ENCODE data around the gene TOR4A. TPM values are rescaled to one million over a fixed set of nuclear protein-coding genes. Genes with fewer than 3 reads are reported as not detected.

The TOR4A gene
- total and polyA plus RNA-seq, 10 of the 15 experiments (the other 5 are each of a cell fraction or from before 2014, with no cell fraction given), result 2.0 to 19.9 (median 3.7) TPM

GRCh38 chr9:137240318-137240840, 37.1 kb upstream of the TOR4A start (continued):
- TF ChIP-seq ZBTB11 (CRISPR knock-in tag; IDR thresholded peaks at IDR 0.05) (no peak), FOXK2 (IDR thresholded peaks at IDR 0.05) (no peak), ZNF24 (IDR thresholded peaks at IDR 0.05) (no peak), NR2F1 (conservative IDR thresholded peaks at IDR 0.05) (peak; percentile 91), BACH1 (IDR thresholded peaks at IDR 0.05; ENCODE audit: borderline replicate concordance) (peak; percentile 98), BHLHE40 (IDR thresholded peaks at IDR 0.05; ENCODE audit: borderline replicate concordance in 1 of 2, low read depth in 2 of 2, low read length in 1 of 2) (peak; percentile 99 to 100), SIX5 (IDR thresholded peaks at IDR 0.05; ENCODE audit: low read depth, low read length, severe bottlenecking) (no peak), HCFC1 (IDR thresholded peaks at IDR 0.05; ENCODE audit: low read length) (no peak), POLR2A (IDR thresholded peaks at IDR 0.05; ENCODE audit: low read depth, low read length) (no peak), SKIL (IDR thresholded peaks at IDR 0.05; ENCODE audit: low read depth, poor library complexity, severe bottlenecking) (no peak), SUPT20H (IDR thresholded peaks at IDR 0.05; ENCODE audit: borderline replicate concordance, control insufficient read depth, low read depth, low read length) (no peak), RAD21 (IDR thresholded peaks at IDR 0.05; ENCODE audit: insufficient read depth, low read depth, low read length) (no peak), NR2C1 (IDR thresholded peaks at IDR 0.05) (no peak), MLLT1 (IDR thresholded peaks at IDR 0.05) (no peak), KAT2A (conservative IDR thresholded peaks at IDR 0.05; ENCODE audit: control insufficient read depth, low read depth, low read length) (no peak), SMC3 (IDR thresholded peaks at IDR 0.05; ENCODE audit: borderline replicate concordance, low read length) (no peak), TCF7 (IDR thresholded peaks at IDR 0.05; ENCODE audit: borderline replicate concordance) (no peak), ZBTB33 (IDR thresholded peaks at IDR 0.05) (no peak), CBX5 (IDR thresholded peaks at IDR 0.05; ENCODE audit: low read depth) (no peak), CREB1 (IDR thresholded peaks at IDR 0.05; ENCODE audit: low read depth) (no peak), CEBPB (IDR thresholded peaks at IDR 0.05; ENCODE audit: borderline replicate concordance in 1 of 2, low read depth in 2 of 2, low read length in 2 of 2) (no peak), RB1 (IDR thresholded peaks at IDR 0.05; ENCODE audit: borderline replicate concordance) (peak; percentile 81; the same call in 1 of the 2 replicates), NBN (IDR thresholded peaks at IDR 0.05) (peak; percentile 20)

Data from GM12878 (cell line).